ENCODE results near the gene H3-3A. TPM values are rescaled to one million over a fixed set of nuclear protein-coding genes. Genes with fewer than 3 reads are reported as not detected.
A peak's percentile ranks its signal among the peaks of the same experiment; 100 is the strongest.

Gene H3-3A
- total RNA-seq, 4 donors from 2014 or later, result 128 to 557 (median 501) TPM

DNA sequence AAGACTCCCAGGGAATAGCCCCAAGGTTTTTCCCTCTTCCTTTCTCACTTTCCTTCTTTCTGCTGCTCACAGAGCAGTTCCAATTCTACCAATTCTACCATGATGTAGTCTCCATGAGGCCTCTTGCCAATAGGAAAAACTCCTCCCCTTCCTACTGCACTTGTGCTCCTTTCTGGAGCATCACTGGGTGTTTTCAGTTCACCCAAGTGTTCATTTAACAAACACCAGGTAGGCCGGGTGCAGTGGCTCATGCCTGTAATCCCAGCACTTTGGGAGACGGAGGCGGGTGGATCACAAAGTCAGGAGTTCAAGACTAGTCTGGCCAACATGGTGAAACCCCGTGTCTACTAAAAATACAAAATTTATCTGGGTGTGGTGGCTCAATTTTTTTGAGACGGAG, 26.6 kb upstream of the H3-3A start:
- no peaks in the 10 kb centered on the region for H3K9me3 ChIP-seq
- DNase-seq, result no peak
- H3K4me3 ChIP-seq, result no peak overlapping the region
- peaks cover 0 to 27% (median 16%) of the 10 kb centered on the region in 4 donors for H3K4me1 ChIP-seq
- H3K27me3 ChIP-seq, result no peaks in the 10 kb centered on the region
- 96% methylated on average over 5 of the region's 5 CpGs; no CpG with 5 or more reads in 1 of the 2 donors for WGBS, 2 donors (ENCODE audit: low coverage in 1 of 2)
- no peaks in the 10 kb centered on the region for H3K36me3 ChIP-seq
- intact Hi-C loops (cut with DNase I; ENCODE audit: low total_unique reads), result no loop called here
- no peak for TF ChIP-seq POLR2A (IDR thresholded peaks at IDR 0.05)
- TF ChIP-seq POLR2AphosphoS5 (IDR thresholded peaks at IDR 0.05), result no peak
- TF ChIP-seq EP300 (IDR thresholded peaks at IDR 0.05; ENCODE audit: low read depth), result no peak
- TF ChIP-seq, protein P1, sequence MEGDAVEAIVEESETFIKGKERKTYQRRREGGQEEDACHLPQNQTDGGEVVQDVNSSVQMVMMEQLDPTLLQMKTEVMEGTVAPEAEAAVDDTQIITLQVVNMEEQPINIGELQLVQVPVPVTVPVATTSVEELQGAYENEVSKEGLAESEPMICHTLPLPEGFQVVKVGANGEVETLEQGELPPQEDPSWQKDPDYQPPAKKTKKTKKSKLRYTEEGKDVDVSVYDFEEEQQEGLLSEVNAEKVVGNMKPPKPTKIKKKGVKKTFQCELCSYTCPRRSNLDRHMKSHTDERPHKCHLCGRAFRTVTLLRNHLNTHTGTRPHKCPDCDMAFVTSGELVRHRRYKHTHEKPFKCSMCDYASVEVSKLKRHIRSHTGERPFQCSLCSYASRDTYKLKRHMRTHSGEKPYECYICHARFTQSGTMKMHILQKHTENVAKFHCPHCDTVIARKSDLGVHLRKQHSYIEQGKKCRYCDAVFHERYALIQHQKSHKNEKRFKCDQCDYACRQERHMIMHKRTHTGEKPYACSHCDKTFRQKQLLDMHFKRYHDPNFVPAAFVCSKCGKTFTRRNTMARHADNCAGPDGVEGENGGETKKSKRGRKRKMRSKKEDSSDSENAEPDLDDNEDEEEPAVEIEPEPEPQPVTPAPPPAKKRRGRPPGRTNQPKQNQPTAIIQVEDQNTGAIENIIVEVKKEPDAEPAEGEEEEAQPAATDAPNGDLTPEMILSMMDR (IDR thresholded peaks at IDR 0.05), result no peak
- H3K27ac ChIP-seq, result peak overlapping the region in 3 of 4 donors; percentile 69 to 85 (median 83)
- in situ Hi-C loops (cut with MboI; ENCODE audit: low pct_ligation_motif_present in 1 of 4, low pct_unique_long_range_greater_than_20kb in 1 of 4, low sequenced_read_pairs in 3 of 4), result no loop called here

GRCh38 chr1:226038661-226039060, 23.9 kb upstream of the H3-3A start:
- DNase-seq, result no peak
- Histone ChIP-seq H3K36me3 (no peaks in the 10 kb centered on the region), H3K4me1 (peaks cover 0 to 26% (median 16%) of the 10 kb centered on the region in 4 donors), H3K4me3 (no peak overlapping the region), H3K9me3 (no peaks in the 10 kb centered on the region), H3K27ac (peak overlapping the region; percentile 40 to 70 (median 65)), H3K27me3 (no peaks in the 10 kb centered on the region)
- intact Hi-C loops (cut with DNase I; ENCODE audit: low total_unique reads) (no loop called here), in situ Hi-C loops (cut with MboI; ENCODE audit: low pct_ligation_motif_present in 1 of 4, low pct_unique_long_range_greater_than_20kb in 1 of 4, low sequenced_read_pairs in 3 of 4) (no loop called here)
- peak in 1 of 3 donors; percentile 30 for TF ChIP-seq POLR2AphosphoS5 (IDR thresholded peaks at IDR 0.05)
- TF ChIP-seq EP300 (IDR thresholded peaks at IDR 0.05; ENCODE audit: low read depth), result no peak
- TF ChIP-seq POLR2A (IDR thresholded peaks at IDR 0.05), result no peak
- TF ChIP-seq, protein P1 (IDR thresholded peaks at IDR 0.05), result no peak
- 50 to 61% methylated on average over 1 of the region's 1 CpG for WGBS, 2 donors (ENCODE audit: low coverage in 1 of 2)

GRCh38 chr1:226041419-226041818, 21.1 kb upstream of the H3-3A start:
- Histone ChIP-seq H3K27me3 (no peaks in the 10 kb centered on the region), H3K36me3 (no peaks in the 10 kb centered on the region), H3K9me3 (no peaks in the 10 kb centered on the region), H3K4me1 (peaks cover 0 to 6% (median 2%) of the 10 kb centered on the region in 4 donors), H3K4me3 (no peak overlapping the region), H3K27ac (no peak overlapping the region)
- TF ChIP-seq POLR2AphosphoS5 (IDR thresholded peaks at IDR 0.05), result no peak
- no peak for TF ChIP-seq EP300 (IDR thresholded peaks at IDR 0.05; ENCODE audit: low read depth)
- TF ChIP-seq, protein P1 (IDR thresholded peaks at IDR 0.05), result no peak
- TF ChIP-seq POLR2A (IDR thresholded peaks at IDR 0.05), result no peak
- in situ Hi-C loops (cut with MboI; ENCODE audit: low pct_ligation_motif_present in 1 of 4, low pct_unique_long_range_greater_than_20kb in 1 of 4, low sequenced_read_pairs in 3 of 4), result no loop called here
- DNase-seq, result no peak
- 25 to 33% methylated on average over 1 of the region's 1 CpG for WGBS, 2 donors (ENCODE audit: low coverage in 1 of 2)
- intact Hi-C loops (cut with DNase I; ENCODE audit: low total_unique reads), result no loop called here

DNA sequence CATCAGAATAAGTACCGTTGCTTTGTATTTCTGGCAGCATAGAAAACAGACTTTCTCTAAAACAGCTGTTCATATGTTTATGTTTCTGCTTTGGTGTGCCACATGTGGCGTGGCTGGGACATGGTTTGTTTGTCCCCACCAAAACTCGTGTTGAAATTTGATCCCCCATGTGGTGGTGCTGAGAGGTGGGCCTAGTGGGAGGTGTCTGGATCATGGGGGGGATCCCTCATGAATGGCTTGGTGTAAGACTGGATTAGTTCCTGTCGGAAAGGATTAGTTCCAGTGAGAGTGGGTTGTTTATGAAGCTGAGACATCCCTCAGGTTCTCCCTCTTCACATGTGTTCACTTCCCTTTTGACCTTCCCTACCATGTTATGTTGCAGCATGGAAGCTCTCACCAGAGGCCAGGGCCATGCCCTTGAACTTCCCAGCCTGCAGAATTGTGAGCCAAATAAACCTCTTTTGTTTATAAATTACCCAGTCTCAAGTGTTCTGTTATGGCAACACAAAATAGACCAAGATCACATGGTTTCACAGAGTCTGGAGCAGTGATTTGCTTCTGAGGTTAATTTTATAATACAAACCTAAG, 17.9 kb upstream of the H3-3A start:
- H3K4me1 ChIP-seq, result peaks cover 0 to 3% (median 0%) of the 10 kb centered on the region in 4 donors
- H3K4me3 ChIP-seq, result no peak overlapping the region
- no peaks in the 10 kb centered on the region for H3K36me3 ChIP-seq
- no peaks in the 10 kb centered on the region for H3K9me3 ChIP-seq
- in situ Hi-C loops (cut with MboI; ENCODE audit: low pct_ligation_motif_present in 1 of 4, low pct_unique_long_range_greater_than_20kb in 1 of 4, low sequenced_read_pairs in 3 of 4) (no loop called here), intact Hi-C loops (cut with DNase I; ENCODE audit: low total_unique reads) (no loop called here)
- H3K27me3 ChIP-seq, result no peaks in the 10 kb centered on the region
- 63 to 75% methylated on average over 3 to 4 of the region's 4 CpGs for WGBS, 2 donors (ENCODE audit: low coverage in 1 of 2)
- TF ChIP-seq POLR2AphosphoS5 (IDR thresholded peaks at IDR 0.05) (no peak), EP300 (IDR thresholded peaks at IDR 0.05; ENCODE audit: low read depth) (no peak), POLR2A (IDR thresholded peaks at IDR 0.05) (no peak)
- TF ChIP-seq, protein P1 (IDR thresholded peaks at IDR 0.05), result no peak
- DNase-seq, result no peak
- no peak overlapping the region for H3K27ac ChIP-seq

Measured in transverse colon (tissue), 4 donors.